ENCODE data around the gene LIG1. TPM values are rescaled to one million over a fixed set of nuclear protein-coding genes. Genes with fewer than 3 reads are reported as not detected.
A peak's percentile ranks its signal among the peaks of the same experiment; 100 is the strongest.

Gene LIG1
- total and polyA plus RNA-seq, 8 donors, result 26.7 to 72.1 (median 61.9) TPM

DNA sequence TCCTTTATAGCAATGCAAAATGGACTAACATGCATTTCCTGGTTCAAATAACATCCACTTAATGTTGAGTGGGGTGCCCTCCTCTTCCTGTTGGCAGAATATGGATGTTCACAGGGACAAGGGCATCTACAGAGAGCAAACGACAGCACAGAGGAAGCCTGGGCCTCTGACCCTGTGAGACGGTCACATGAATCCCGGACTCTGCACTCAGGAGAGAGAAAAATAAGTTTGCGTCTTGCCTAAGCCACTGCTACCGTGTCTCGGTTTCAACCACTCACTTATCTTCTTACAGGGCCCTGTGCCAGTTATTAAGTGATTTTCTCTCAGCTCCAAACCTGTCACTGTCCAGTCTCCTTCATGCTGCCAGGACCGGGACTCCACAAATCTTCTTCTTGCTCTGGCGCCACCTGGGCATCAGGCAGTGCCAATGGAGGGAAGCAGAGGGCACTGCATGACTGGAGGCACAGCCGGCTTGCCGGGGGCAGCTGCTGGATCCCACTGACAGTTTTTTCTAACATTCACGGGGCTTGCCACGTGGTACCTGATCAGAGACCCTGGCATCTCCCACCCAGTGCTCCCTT lies 11.8 kb downstream of the LIG1 start:
- H3K36me3 ChIP-seq, result peaks cover 0 to 67% of the 10 kb centered on the region in 2 donors
- no peaks in the 10 kb centered on the region for H3K9me3 ChIP-seq
- DNase-seq (peak in 1 of 4 donors; percentile 42), ATAC-seq (no peak)
- TF ChIP-seq CTCF (IDR thresholded peaks at IDR 0.05), result no peak
- no peaks in the 10 kb centered on the region for H3K27me3 ChIP-seq
- no peak overlapping the region for H3K27ac ChIP-seq
- no peak overlapping the region for H3K4me3 ChIP-seq
- no peaks in the 10 kb centered on the region for H3K4me1 ChIP-seq
- intact Hi-C loops (cut with DNase I), result no loop called here

- intact Hi-C loops (cut with DNase I), result no loop called here
- H3K36me3 ChIP-seq, result peaks cover 0 to 58% of the 10 kb centered on the region in 2 donors
- ATAC-seq (no peak), DNase-seq (peak in 1 of 4 donors; percentile 12)
- no peak for TF ChIP-seq CTCF (IDR thresholded peaks at IDR 0.05)
- no peaks in the 10 kb centered on the region for H3K9me3 ChIP-seq
- H3K4me1 ChIP-seq, result no peaks in the 10 kb centered on the region
- H3K27ac ChIP-seq, result no peak overlapping the region
- H3K4me3 ChIP-seq, result no peak overlapping the region
- H3K27me3 ChIP-seq, result no peaks in the 10 kb centered on the region
These were observed 16.1 kb downstream of the LIG1 start for GRCh38 chr19:48154003-48154402.

DNA sequence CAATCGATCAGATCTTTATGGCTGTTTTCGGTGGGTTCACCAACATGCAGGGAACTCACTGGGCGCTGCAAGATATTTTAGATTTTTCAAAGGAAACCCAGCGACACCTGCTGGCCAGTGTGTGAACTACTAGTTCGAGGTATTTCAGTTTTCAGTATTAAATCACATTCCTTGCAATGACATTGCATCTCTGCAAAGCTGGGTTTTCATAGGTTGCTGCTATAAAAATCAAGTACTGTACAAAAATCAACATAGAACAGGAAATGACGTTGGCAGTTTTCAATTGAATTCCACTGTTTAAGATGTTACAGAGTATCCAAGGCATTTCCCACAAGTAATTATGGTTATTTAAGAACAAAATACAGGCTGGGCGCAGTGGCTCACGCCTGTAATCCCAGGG lies 17.6 kb downstream of the LIG1 start:
- no peaks in the 10 kb centered on the region for H3K27me3 ChIP-seq
- peak; percentile 80 for ATAC-seq
- intact Hi-C loops (cut with DNase I), result no loop called here
- peak in 3 of 4 donors; percentile 43 to 52 (median 45) for DNase-seq
- H3K4me3 ChIP-seq, result no peak overlapping the region
- H3K36me3 ChIP-seq, result peaks cover 0 to 55% of the 10 kb centered on the region in 2 donors
- H3K4me1 ChIP-seq, result no peaks in the 10 kb centered on the region
- no peaks in the 10 kb centered on the region for H3K9me3 ChIP-seq
- TF ChIP-seq CTCF (IDR thresholded peaks at IDR 0.05), result peak; percentile 84 to 85
- H3K27ac ChIP-seq, result no peak overlapping the region

- TF ChIP-seq CTCF (IDR thresholded peaks at IDR 0.05), result no peak
- no peak overlapping the region for H3K4me3 ChIP-seq
- peaks cover 0 to 59% of the 10 kb centered on the region in 2 donors for H3K36me3 ChIP-seq
- no peaks in the 10 kb centered on the region for H3K27me3 ChIP-seq
- peak in 1 of 4 donors; percentile 36 for DNase-seq
- H3K4me1 ChIP-seq, result no peaks in the 10 kb centered on the region
- H3K9me3 ChIP-seq, result no peaks in the 10 kb centered on the region
- no peak for ATAC-seq
- intact Hi-C loops (cut with DNase I), result no loop called here
- H3K27ac ChIP-seq, result no peak overlapping the region
These were observed 20.7 kb downstream of the LIG1 start for GRCh38 chr19:48149430-48149829.

GRCh38 chr19:48148576-48148975 lies 21.6 kb downstream of the LIG1 start:
- Histone ChIP-seq H3K4me1 (no peaks in the 10 kb centered on the region), H3K36me3 (peaks cover 0 to 68% of the 10 kb centered on the region in 2 donors), H3K9me3 (no peaks in the 10 kb centered on the region), H3K4me3 (no peak overlapping the region), H3K27me3 (no peaks in the 10 kb centered on the region), H3K27ac (no peak overlapping the region)
- no peak for TF ChIP-seq CTCF (IDR thresholded peaks at IDR 0.05)
- ATAC-seq, result no peak
- peak in 1 of 4 donors; percentile 39 for DNase-seq
- intact Hi-C loops (cut with DNase I), result no loop called here
